ENCODE measurements around the gene ZNF19. TPM values are rescaled to one million over a fixed set of nuclear protein-coding genes. Genes with fewer than 3 reads are reported as not detected.

Gene ZNF19
- total RNA-seq, 6 donors from 2014 or later = 9.4 to 44.0 (median 18.6) TPM

DNA sequence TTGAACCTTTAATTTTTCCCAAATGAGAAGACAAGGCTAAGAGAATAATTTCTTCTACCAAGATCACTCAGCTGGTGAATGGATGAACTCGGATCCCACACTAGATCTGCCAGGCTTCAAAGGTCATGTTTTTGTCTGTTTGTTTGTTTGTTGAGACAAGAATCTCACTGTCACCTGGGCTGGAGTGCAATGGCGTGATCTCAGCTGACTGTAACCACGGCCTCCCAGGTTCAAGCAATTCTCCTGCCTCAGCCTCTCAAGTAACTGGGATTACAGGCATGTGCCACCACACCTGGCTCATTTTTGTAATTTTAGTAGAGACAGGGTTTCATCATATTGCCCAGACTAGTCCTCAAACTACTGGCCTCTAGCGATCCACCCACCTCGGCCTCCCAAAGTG lies 6.6 kb downstream of the ZNF19 start:
- peaks cover 4 to 12% (median 9%) of the 10 kb centered on the region in 4 donors for H3K4me1 ChIP-seq
- no peaks in the 10 kb centered on the region for H3K27me3 ChIP-seq
- TF ChIP-seq EP300 (IDR thresholded peaks at IDR 0.05) (no peak), POLR2A (IDR thresholded peaks at IDR 0.05) (no peak), POLR2AphosphoS5 (IDR thresholded peaks at IDR 0.05) (no peak)
- TF ChIP-seq, protein P1, sequence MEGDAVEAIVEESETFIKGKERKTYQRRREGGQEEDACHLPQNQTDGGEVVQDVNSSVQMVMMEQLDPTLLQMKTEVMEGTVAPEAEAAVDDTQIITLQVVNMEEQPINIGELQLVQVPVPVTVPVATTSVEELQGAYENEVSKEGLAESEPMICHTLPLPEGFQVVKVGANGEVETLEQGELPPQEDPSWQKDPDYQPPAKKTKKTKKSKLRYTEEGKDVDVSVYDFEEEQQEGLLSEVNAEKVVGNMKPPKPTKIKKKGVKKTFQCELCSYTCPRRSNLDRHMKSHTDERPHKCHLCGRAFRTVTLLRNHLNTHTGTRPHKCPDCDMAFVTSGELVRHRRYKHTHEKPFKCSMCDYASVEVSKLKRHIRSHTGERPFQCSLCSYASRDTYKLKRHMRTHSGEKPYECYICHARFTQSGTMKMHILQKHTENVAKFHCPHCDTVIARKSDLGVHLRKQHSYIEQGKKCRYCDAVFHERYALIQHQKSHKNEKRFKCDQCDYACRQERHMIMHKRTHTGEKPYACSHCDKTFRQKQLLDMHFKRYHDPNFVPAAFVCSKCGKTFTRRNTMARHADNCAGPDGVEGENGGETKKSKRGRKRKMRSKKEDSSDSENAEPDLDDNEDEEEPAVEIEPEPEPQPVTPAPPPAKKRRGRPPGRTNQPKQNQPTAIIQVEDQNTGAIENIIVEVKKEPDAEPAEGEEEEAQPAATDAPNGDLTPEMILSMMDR (IDR thresholded peaks at IDR 0.05) = no peak
- H3K27ac ChIP-seq = no peak overlapping the region
- H3K9me3 ChIP-seq = no peaks in the 10 kb centered on the region
- WGBS, 2 donors = 90 to 93% methylated on average over 5 of the region's 5 CpGs
- H3K4me3 ChIP-seq = no peak overlapping the region
- ATAC-seq (ENCODE audit: low FRiP score in 2 of 2) (no peak), DNase-seq (no peak)
- peaks cover 0 to 14% (median 7%) of the 10 kb centered on the region in 4 donors for H3K36me3 ChIP-seq

DNA sequence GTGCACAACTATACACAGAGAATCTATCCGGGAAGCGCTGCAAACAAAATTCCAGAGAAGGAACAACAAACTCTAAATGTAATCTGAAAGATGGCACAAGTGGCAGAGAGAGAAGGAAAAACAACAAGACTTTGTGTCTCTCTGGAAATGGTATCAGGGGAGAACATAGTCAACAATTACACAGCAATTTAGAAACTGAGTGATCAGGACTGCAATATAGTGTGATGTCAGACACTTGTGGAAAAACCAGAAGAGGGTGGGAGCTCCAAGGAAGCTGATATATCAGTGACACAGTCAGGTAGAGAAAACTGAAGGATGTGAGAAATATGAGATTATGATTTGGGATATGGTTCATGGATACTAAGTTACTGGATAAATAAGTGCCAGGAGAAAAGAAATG lies 8.2 kb downstream of the ZNF19 start:
- Histone ChIP-seq H3K27ac (no peak overlapping the region), H3K27me3 (no peaks in the 10 kb centered on the region), H3K9me3 (no peaks in the 10 kb centered on the region), H3K4me1 (peaks cover 4 to 12% (median 9%) of the 10 kb centered on the region in 4 donors), H3K4me3 (no peak overlapping the region), H3K36me3 (peaks cover 11 to 29% (median 21%) of the 10 kb centered on the region in 4 donors)
- DNase-seq (no peak), ATAC-seq (ENCODE audit: low FRiP score in 2 of 2) (no peak)
- WGBS, 2 donors = 91 to 95% methylated on average over 2 of the region's 2 CpGs
- TF ChIP-seq EP300 (IDR thresholded peaks at IDR 0.05) = no peak
- no peak for TF ChIP-seq POLR2A (IDR thresholded peaks at IDR 0.05)
- no peak for TF ChIP-seq POLR2AphosphoS5 (IDR thresholded peaks at IDR 0.05)
- TF ChIP-seq, protein P1 (IDR thresholded peaks at IDR 0.05) = no peak

DNA sequence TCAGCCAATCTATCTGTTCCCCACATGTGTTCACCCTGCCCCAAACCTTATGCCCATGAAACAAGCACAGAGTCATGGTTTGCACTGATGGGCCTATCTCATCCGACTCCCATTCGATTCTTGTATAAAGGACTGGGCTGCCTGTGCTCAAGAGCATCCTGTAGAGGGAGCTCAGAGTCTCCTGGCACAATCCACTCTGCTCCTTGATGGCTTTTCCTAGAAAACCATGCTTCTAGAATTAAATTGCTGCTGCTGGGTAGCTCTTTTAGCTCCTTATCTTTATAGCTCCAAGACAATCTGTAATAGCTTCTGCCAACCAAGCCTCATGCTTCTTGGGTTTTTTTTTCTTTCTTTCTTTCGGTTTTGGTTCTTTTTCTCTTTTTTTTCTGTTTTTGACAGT lies 9.7 kb downstream of the ZNF19 start:
- TF ChIP-seq POLR2AphosphoS5 (IDR thresholded peaks at IDR 0.05) (no peak), POLR2A (IDR thresholded peaks at IDR 0.05) (no peak), EP300 (IDR thresholded peaks at IDR 0.05) (no peak)
- TF ChIP-seq, protein P1 (IDR thresholded peaks at IDR 0.05) = no peak
- Histone ChIP-seq H3K27ac (no peak overlapping the region), H3K9me3 (no peaks in the 10 kb centered on the region), H3K4me3 (no peak overlapping the region), H3K4me1 (peaks cover 0 to 8% (median 5%) of the 10 kb centered on the region in 4 donors), H3K27me3 (no peaks in the 10 kb centered on the region), H3K36me3 (peaks cover 17 to 44% (median 31%) of the 10 kb centered on the region in 4 donors)
- DNase-seq (no peak), ATAC-seq (ENCODE audit: low FRiP score in 2 of 2) (no peak)
- WGBS, 2 donors = 64 to 76% methylated on average over 3 of the region's 3 CpGs

DNA sequence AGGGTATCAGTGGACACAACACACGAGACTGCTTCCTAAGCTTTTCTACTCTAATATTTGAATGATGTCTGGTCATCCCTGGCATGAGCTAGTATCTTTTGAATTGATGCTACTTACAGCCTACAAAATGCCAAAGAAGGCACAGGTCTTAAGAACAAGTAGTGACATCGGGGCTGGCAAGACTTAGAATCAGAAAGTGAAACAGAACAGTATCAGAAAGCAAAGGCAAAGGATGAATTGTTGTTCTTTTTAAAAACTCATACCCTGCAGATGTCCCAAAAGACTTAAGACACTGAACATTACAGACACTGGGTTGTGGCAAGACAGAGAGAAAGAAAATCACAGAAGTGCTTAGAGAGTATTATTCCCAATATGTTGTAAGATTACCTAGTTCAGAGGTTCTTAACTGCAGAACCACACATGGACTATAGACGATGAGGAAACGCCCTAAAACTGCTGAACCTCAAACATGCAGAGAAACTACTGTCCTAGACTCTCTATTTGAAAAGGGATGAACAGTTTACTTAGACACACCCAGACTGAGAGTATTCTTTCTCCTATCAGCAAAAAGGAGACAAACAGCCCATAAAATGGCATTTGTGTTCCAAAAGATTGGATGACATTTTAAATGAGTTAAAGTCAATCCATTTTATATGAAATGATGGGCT lies 12.5 kb downstream of the ZNF19 start:
- H3K4me3 ChIP-seq = no peak overlapping the region
- WGBS, 2 donors = 96% methylated on average over 4 of the region's 4 CpGs
- peaks cover 17 to 59% (median 31%) of the 10 kb centered on the region in 4 donors for H3K36me3 ChIP-seq
- H3K27ac ChIP-seq = no peak overlapping the region
- DNase-seq = no peak
- H3K4me1 ChIP-seq = no peaks in the 10 kb centered on the region
- no peak for ATAC-seq (ENCODE audit: low FRiP score in 2 of 2)
- no peaks in the 10 kb centered on the region for H3K27me3 ChIP-seq
- no peaks in the 10 kb centered on the region for H3K9me3 ChIP-seq
- no peak for TF ChIP-seq EP300 (IDR thresholded peaks at IDR 0.05)
- no peak for TF ChIP-seq POLR2AphosphoS5 (IDR thresholded peaks at IDR 0.05)
- TF ChIP-seq, protein P1 (IDR thresholded peaks at IDR 0.05) = no peak
- TF ChIP-seq POLR2A (IDR thresholded peaks at IDR 0.05) = no peak

DNA sequence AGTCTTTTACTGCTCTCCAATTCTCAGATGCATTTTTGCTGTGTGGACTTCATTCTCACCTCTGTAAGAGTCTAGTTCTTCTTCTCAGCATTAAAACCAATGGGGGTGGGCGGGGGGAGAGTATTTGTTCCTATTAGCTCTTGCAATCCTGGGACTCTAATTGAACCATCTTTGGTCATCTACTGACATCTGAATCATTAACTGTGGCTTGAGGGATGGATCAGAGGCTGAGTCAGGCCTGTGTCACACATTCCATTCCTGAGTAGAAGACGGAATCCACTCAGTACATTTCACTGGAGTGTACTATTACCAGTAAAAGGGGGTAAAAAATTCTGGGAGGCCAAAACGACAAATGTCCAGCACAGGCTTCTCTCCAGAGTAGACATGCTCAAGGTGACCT lies 14.3 kb downstream of the ZNF19 start:
- Histone ChIP-seq H3K4me3 (no peak overlapping the region), H3K27me3 (no peaks in the 10 kb centered on the region), H3K27ac (no peak overlapping the region), H3K9me3 (no peaks in the 10 kb centered on the region), H3K4me1 (no peaks in the 10 kb centered on the region), H3K36me3 (peaks cover 17 to 66% (median 31%) of the 10 kb centered on the region in 4 donors)
- WGBS, 2 donors = 88 to 95% methylated on average over 3 of the region's 3 CpGs
- DNase-seq (no peak), ATAC-seq (ENCODE audit: low FRiP score in 2 of 2) (no peak)
- TF ChIP-seq POLR2A (IDR thresholded peaks at IDR 0.05) = no peak
- TF ChIP-seq, protein P1 (IDR thresholded peaks at IDR 0.05) = no peak
- no peak for TF ChIP-seq POLR2AphosphoS5 (IDR thresholded peaks at IDR 0.05)
- TF ChIP-seq EP300 (IDR thresholded peaks at IDR 0.05) = no peak

All from upper lobe of left lung (tissue), 6 donors.